NCI-H82 treated with DMSO at 0.1 percent for 48 hours (cell line): Measurements from ENCODE around the gene SLC20A1.
"Not testable (repeated sequence)": the region's sequence is repeated elsewhere in the genome, so short reads cannot be mapped to it uniquely, and the experiment has no call there.

ENCODE experiments used
- DNase-seq: peaks from one replicate; lab custom pipeline; 2025; ENCODE audit not compliant: unreplicated experiment; lab: John Stamatoyannopoulos, UW

Gene SLC20A1, protein sequence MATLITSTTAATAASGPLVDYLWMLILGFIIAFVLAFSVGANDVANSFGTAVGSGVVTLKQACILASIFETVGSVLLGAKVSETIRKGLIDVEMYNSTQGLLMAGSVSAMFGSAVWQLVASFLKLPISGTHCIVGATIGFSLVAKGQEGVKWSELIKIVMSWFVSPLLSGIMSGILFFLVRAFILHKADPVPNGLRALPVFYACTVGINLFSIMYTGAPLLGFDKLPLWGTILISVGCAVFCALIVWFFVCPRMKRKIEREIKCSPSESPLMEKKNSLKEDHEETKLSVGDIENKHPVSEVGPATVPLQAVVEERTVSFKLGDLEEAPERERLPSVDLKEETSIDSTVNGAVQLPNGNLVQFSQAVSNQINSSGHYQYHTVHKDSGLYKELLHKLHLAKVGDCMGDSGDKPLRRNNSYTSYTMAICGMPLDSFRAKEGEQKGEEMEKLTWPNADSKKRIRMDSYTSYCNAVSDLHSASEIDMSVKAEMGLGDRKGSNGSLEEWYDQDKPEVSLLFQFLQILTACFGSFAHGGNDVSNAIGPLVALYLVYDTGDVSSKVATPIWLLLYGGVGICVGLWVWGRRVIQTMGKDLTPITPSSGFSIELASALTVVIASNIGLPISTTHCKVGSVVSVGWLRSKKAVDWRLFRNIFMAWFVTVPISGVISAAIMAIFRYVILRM

DNA sequence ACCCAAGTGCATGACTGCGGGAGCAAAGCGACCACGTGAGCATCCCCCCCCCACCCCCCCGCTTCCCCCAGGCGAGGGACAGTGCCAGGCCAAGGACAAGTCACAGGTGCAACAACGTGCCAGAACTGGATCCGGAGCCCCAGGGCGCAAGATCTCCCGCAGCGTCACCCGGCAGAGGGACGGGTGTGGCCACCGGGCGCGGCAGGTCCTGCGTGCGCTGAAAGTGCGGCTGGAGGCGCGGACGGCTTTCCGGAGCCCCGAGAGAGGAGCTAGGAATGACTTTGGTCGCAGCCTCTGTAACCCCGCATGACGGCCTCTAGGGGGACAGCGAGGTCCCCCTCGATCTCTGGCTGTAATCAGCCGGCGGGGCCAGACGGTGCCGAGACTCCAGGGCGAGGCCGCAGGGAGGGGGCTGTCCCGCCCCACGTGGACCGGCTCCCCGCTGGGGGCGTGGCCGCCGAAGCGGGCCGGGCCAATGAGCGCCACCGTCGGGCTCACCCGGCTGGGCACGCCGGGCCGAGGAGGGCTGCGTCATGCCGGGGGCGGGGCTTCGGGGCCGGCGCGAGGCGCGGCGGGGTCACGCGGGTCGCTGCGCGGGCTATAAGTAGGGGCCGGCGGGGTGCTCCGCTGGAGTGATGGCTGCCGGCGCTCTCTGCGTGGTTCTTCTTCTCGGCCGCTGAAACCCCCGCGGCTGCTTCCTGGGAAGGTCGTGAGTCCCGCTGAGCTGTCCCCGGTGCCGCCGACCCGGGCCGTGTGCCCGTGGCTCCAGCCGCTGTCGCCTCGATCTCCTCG, at the start of gene SLC20A1:
TSS of gene SLC20A1 (plus strand) at position 630 of the 792 bp plus-strand sequence. CDS start 890 bp downstream, outside the sequence.
- DNase-seq, result peak; percentile 81

- DNase-seq, result no peak
These were observed 48.0 kb upstream of the SLC20A1 start for GRCh38 chr2:112597537-112598322.

DNA sequence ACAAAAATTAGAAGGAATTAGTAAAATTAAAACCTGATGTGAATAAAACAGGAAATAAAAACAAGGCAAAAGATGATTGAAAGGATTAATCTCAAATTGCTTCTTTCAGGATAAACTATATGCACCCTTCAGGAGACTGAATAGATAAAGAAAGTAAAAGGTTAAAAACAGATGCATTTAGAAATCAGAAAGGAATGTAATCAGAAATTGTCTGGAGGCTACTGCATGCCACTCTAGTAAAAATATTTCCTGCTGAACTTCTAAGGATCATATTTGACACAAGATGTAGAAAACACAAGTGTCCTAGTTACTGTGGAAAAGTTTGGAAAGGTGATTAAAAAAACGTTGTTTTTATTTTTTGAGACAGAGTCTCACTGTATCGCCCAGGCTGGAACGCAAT, 45.1 kb upstream of the SLC20A1 start:
- DNase-seq, result no peak

DNA sequence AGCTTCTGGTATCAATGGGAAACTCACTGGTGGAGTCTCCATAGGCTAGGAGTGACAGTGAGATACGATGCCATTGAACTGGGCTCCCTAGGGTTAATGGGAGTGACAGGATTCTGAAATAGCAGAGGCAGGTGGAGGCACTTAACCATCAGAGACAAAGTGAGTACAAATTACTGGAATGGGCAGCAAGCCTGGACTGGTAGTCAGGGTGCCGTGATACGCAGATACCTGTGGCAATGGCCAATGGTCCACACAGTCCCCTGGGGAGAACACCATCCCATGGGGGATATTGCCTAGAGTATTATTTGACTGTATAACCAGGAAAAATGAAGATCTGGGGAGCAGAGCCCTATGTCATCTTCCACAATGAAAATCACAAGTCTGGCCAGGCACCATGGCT, 44.0 kb upstream of the SLC20A1 start:
- no peak for DNase-seq

DNA sequence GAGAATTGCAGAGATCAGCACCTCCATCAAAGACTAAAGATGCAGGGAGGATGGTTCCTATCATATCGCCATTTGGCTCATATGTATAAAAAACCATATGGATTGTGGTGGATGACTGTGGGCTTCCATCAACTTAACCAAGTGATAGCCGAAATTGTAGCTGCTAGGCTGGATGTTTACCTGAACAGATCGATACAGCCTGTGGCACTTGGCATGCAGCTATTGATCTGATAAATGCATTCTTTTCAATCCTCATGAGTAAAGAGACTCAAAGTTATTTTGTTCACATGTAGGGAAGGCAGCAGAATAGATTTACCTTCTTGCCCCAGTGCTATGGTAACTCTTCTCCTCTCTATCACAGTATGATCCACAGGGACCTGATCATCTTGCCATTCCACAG, 42.8 kb upstream of the SLC20A1 start:
- DNase-seq, result no peak

DNA sequence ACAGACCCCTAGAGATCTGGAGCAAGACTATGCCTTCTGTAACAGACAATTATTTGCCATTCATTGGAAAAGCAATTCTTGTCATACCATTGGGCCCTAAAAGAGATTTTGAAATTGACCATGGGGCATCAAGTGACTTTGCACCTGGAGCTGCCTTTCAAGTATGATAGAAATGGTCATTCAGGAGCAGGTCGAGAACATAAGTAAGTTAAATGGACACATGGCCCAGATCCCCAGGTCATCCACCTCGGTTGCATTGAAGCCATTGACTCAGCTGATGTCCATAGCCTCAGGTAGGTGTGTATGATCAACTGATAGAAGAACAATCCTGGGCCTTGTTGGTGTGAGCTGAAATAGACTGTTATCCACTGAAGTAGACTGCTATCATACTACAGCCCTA, 42.0 kb upstream of the SLC20A1 start:
- no peak for DNase-seq

DNA sequence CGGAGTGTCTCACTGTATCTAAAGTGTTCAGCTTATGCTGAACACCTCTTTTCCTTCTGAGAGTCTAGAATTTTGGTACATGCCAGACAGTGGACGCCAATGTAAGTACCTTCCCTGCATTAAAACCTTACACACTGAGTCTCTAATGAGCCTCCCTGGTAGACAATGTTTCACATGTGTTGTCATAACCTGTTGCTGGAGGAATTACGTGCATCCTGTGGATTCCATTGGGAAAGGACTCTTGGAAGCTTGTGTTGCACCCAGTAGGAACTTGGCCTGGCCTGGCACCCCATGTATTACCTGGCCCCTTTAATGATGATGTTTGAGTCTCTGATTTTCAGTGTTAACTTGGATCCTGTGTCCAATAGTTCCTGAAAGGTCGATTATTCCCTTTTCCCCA, 40.8 kb upstream of the SLC20A1 start:
- no peak for DNase-seq

GRCh38 chr2:112605926-112606325, 39.8 kb upstream of the SLC20A1 start:
- DNase-seq, result no peak

DNA sequence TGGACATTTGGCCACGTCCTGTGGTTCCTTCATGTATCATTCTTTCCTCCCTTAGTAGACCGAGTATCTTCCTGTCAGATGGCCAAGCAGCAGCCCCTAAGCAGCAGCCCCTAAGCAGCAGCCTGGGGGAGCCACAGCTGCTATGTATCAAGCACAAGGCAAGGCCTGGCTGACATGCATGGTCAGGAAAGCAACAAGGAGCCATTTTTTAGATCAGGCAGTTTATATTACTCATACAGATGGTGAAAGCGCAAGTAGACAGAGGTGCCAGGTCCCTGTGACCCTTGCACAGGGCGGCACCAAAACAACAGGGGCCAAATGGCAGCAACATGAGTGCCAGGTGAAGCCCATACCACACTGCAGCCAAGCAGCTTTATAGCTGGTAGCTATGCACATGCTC, 39.2 kb upstream of the SLC20A1 start:
- DNase-seq, result no peak

DNA sequence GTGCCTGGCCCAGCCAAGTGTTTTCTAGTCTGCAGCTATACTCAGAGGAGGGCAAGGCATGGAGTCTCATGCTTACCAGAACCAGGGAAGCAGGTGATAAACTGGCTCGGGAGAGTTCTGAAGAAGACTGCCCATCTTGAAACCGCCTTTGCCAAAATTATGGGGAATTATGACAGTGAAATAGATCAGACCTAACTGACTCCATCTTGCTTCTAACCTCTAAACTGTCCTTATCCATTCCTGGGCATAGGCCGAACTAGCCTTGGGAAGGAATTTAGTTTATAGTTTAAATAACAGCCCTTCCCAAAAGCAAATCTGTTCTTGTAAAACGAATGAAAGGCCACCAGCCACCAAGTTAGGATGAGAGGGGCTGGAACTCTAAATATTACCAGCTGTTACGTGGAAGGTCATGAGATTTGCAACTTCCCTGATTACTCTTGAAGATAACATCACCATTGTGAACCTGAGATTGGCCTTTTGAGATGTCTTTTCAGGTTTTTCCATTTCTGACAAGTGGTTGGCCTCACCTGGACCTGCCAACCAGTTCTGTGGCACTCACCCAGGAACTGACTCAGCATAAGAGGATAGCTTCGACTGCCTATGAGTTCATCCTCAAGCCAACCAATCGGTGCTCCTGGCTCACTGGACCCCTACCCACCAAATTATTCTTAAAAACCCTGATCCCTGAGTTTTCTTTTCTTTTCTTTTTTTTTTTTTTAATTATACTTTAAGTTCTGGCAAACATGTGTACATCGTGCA, 37.9 kb upstream of the SLC20A1 start:
- no peak for DNase-seq

GRCh38 chr2:112609320-112609719, 36.4 kb upstream of the SLC20A1 start:
- DNase-seq, result not testable (repeated sequence)

- not testable (repeated sequence) for DNase-seq
These were observed 33.5 kb upstream of the SLC20A1 start for GRCh38 chr2:112612283-112612682.

DNA sequence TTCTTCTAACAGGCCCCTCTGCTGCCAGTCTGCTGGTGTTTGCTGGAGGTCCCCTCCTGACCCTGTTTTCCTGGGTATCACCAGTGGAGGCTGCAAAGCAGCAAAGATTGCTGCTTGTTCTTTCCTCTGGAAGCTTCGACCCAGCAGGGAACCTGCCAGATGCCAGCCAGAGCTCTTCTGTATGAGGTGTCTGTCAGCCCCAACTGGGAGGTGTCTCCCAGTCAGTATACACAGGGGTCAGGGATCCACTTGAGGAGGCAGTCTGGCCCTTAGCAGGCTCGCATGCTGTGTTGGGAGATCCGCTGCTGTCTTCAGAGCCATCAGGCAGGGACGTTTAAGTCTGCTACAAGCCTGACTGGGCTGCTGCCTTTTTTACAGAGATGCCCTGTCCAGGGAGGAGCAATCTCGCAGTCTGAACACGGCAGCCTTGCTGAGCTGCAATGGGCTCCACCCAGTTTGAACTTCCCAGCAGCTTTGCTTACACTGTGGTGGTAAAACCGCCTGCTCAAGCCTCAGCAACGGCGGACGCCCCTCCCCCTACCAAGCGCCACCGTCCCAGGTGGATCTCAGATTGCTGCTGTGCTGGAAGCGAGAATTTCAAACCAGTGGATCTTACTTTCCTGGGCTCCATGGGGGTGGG, 31.4 kb upstream of the SLC20A1 start:
- DNase-seq, result no peak

DNA sequence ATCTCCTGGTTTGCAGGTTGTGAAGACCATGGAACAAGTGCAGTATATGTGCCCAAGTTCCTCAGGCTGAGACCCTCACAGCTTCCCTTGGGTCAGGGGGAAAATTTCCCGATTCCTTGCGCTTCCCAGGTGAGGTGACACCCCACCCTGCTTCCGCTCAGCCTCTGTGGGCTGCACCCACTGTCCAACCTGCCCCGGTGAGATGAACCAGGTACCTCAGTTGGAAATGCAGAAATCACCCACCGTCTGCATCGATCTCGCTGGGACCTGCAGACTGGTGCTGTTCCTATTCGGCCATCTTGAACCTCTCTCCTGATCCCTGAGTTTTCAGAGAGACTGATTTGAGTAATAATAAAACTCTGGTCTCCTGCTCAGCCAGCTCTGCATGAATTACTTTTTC, 30.7 kb upstream of the SLC20A1 start:
- no peak for DNase-seq

GRCh38 chr2:112615798-112616197, 29.9 kb upstream of the SLC20A1 start:
- DNase-seq, result not testable (repeated sequence)

GRCh38 chr2:112618383-112618782, 27.4 kb upstream of the SLC20A1 start:
- DNase-seq, result no peak

DNA sequence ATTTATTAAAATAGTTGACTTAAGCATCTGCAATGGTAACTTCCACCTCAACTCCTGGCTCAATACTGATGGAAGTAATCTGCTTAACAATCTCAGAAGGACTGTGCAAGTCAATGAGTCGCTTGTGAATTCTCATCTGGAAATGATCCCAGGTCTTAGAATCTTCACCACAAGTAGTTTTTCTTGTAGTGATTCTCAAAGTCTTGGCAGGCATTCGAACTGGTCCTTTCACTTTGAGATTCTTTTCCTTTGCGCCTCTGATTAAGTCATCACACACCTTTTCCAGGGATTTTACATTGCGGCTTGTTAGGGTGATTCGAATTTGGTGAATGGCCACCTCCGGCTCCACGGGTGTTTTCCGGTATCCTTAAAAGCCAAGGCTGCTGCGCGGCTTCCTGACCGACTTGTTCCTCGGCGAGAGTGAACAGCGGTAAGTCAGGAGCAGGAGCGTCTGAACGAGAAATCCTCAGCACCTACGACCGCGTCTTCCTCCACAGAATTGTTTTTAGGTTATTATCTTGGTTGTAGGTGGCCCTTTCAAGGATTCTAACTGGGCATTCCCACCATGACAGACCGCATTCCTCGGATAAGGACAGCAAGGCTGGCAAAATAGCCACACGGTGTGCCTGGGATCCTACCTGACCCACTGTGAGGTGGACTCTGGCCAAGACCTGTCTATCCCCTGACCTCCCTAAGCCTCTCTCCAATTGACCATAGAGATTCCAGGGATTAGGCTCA, 23.8 kb upstream of the SLC20A1 start:
- DNase-seq, result no peak

GRCh38 chr2:112622528-112622849, 23.2 kb upstream of the SLC20A1 start:
- DNase-seq, result no peak
